Activated CD4-positive, alpha-beta memory T cell treated with anti-CD3 and anti-CD28 coated beads for 36 hours (primary cell): ENCODE data around the gene VIL1. TPM values are rescaled to one million over a fixed set of nuclear protein-coding genes. Genes with fewer than 3 reads are reported as not detected.
A peak's percentile ranks its signal among the peaks of the same experiment; 100 is the strongest.

Source experiments
- CTCF ChIA-PET: fragments of 350-600 bp; sonication (Branson Sonifier 250); formaldehyde crosslinking; loops from one replicate; lab custom pipeline; 2021; ENCODE audit warnings: antibody characterized with exemption, inconsistent platforms; lab: Charles Lee
- POLR2A ChIA-PET: fragments of 350-600 bp; sonication (Branson Sonifier 250); formaldehyde crosslinking; loops from one replicate; lab custom pipeline; 2021; ENCODE audit warnings: antibody characterized with exemption; lab: Charles Lee
- DNase-seq: peaks from one replicate; pipeline ENCODE4 v3.0.0-alpha.2; 2020
- H3K27ac Mint-ChIP-seq: one replicate; pipeline ENCODE4 v1.8.0; 2021; ENCODE audit warnings: mixed read lengths
- H3K27me3 Mint-ChIP-seq: one replicate; pipeline ENCODE4 v1.8.0; 2021; ENCODE audit warnings: mixed read lengths
- H3K36me3 Mint-ChIP-seq: one replicate; pipeline ENCODE4 v1.8.0; 2021; ENCODE audit warnings: mixed read lengths
- H3K4me1 Mint-ChIP-seq: one replicate; pipeline ENCODE4 v1.8.0; 2021; ENCODE audit warnings: low read depth, mixed read lengths
- H3K4me3 Mint-ChIP-seq: one replicate; pipeline ENCODE4 v1.8.0; 2021; ENCODE audit warnings: mild to moderate bottlenecking, mixed read lengths
- H3K9me3 Mint-ChIP-seq: one replicate; pipeline ENCODE4 v1.8.0; 2021; ENCODE audit warnings: mixed read lengths
- intact Hi-C: fragments of 100-400 bp; cut with micrococcal nuclease; formaldehyde crosslinking; loops from one replicate; pipeline ENCODE4 v1.15.1; 2023
- total RNA-seq, 2 experiments: library from RNA; stranded (reverse); gene quantifications; one replicate each; pipeline ENCODE4 v1.2.3, GENCODE V29; 2021

The VIL1 gene
- total RNA-seq, 2 experiments from 2014 or later, result not detected

DNA sequence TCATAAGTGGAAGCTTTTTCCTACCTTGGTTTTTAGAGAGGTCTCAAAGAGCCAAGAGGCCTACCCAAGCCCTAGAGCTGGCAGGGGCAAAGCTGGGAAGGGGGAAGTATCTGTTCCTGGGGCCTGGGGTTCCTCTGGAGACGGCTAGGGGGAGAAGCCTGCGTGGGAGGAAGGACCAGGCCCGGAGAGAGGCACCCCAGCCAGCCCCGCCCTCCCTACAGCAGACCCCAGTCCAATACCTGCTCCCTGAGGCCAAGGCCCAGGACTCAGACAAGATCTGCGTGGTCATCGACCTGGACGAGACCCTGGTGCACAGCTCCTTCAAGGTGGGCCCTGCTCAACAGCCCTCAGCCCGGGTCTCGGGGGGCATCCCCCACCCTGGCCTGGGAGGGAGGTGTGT is 17.0 kb upstream of the VIL1 start:
- Mint-ChIP-seq H3K27ac (peak overlapping the region; percentile 24), H3K4me1 (peaks cover 46% of the 10 kb centered on the region)
- CTCF ChIA-PET, result interaction anchor here (1.2 to 1.4 kb wide), 2 partner anchors 64 to 110 kb away, joined by 5 read pairs; partner anchors contain the start of gene TMBIM1

DNA sequence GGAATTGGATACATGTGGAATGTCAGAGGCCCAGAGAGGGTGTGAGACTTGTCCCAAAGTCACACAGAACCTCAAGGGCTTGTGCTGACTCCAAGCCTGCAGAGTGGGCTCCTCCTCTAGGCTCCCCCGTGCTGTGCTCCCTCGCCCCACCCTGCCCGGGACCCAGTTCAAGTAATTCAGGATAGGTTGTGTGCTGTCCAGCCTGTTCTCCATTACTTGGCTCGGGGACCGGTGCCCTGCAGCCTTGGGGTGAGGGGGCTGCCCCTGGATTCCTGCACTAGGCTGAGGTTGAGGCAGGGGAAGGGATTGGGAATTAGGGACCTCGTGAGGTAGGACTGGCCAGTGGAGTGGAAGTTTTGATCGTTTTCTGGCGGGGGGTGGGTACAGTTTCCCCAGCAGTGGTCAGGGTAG is 16.4 kb upstream of the VIL1 start:
- intact Hi-C loops, result no loop called here
- Mint-ChIP-seq H3K27ac (no peak overlapping the region), H3K4me3 (no peak overlapping the region), H3K9me3 (no peaks in the 10 kb centered on the region), H3K27me3 (peaks cover 4% of the 10 kb centered on the region), H3K36me3 (peaks cover 18% of the 10 kb centered on the region), H3K4me1 (peaks cover 45% of the 10 kb centered on the region)
- DNase-seq, result no peak
- ChIA-PET CTCF (interaction anchor here (1.2 to 1.4 kb wide), 2 partner anchors 64 to 110 kb away, joined by 5 read pairs; partner anchors contain the start of gene TMBIM1), POLR2A (interaction anchor here (1.4 kb wide), 1 partner anchor 111 kb away, joined by 3 read pairs; no protein-coding TSS in a partner anchor)

More for the DNA sequence above, 17.0 kb upstream of the VIL1 start:
- POLR2A ChIA-PET, result interaction anchor here (1.4 kb wide), 1 partner anchor 111 kb away, joined by 3 read pairs; no protein-coding TSS in a partner anchor
- Mint-ChIP-seq H3K27me3 (no peaks in the 10 kb centered on the region), H3K9me3 (no peaks in the 10 kb centered on the region), H3K4me3 (peak overlapping the region; percentile 91), H3K36me3 (peaks cover 14% of the 10 kb centered on the region)
- no peak for DNase-seq
- intact Hi-C loops, result no loop called here

DNA sequence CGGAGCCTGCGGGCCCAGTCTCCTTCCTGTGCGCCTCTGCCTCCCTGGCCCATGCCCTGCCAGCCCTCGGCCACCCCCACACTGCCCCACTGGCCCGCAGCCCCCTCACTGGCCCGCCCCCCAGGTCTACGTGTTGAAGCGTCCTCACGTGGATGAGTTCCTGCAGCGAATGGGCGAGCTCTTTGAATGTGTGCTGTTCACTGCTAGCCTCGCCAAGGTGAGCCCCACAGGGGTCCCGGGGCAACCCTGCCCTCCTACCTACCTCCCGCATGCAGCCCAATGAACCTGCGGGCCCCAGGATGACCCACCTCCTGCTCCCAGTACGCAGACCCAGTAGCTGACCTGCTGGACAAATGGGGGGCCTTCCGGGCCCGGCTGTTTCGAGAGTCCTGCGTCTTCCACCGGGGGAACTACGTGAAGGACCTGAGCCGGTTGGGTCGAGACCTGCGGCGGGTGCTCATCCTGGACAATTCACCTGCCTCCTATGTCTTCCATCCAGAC is 16.0 kb upstream of the VIL1 start:
- H3K4me3 Mint-ChIP-seq, result no peak overlapping the region
- intact Hi-C loops, result no loop called here
- no peak overlapping the region for H3K27ac Mint-ChIP-seq
- DNase-seq, result no peak
- H3K9me3 Mint-ChIP-seq, result no peaks in the 10 kb centered on the region
- ChIA-PET POLR2A (no interaction called here), CTCF (no interaction called here)
- H3K36me3 Mint-ChIP-seq, result peaks cover 18% of the 10 kb centered on the region
- peaks cover 45% of the 10 kb centered on the region for H3K4me1 Mint-ChIP-seq
- H3K27me3 Mint-ChIP-seq, result peaks cover 5% of the 10 kb centered on the region

DNA sequence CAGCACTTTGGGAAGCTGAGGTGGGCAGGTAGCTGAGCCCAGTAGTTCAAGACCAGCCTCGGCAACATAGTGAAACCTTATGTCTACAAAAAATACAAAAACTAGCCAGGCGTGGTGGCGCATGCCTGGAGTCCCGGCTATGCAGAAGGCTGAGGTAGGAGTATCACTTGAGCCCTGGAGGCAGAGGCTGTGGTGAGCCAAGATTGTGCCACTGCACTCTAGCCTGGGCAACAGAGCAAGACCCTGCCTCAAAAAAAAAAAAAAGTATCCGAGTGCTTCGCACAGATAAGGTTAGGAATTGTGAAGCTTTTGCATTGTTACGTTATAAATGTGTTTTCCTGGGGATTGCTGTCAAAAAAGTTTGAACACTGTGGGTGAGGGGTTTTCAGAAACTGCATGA is 15.1 kb upstream of the VIL1 start:
- peaks cover 47% of the 10 kb centered on the region for H3K4me1 Mint-ChIP-seq
- DNase-seq, result no peak
- intact Hi-C loops, result no loop called here
- peaks cover 5% of the 10 kb centered on the region for H3K27me3 Mint-ChIP-seq
- ChIA-PET POLR2A (interaction anchor here (1.9 kb wide), 1 partner anchor 117 kb away, joined by 5 read pairs; no protein-coding TSS in a partner anchor), CTCF (no interaction called here)
- peaks cover 18% of the 10 kb centered on the region for H3K36me3 Mint-ChIP-seq
- H3K4me3 Mint-ChIP-seq, result no peak overlapping the region
- H3K27ac Mint-ChIP-seq, result no peak overlapping the region
- H3K9me3 Mint-ChIP-seq, result no peaks in the 10 kb centered on the region

DNA sequence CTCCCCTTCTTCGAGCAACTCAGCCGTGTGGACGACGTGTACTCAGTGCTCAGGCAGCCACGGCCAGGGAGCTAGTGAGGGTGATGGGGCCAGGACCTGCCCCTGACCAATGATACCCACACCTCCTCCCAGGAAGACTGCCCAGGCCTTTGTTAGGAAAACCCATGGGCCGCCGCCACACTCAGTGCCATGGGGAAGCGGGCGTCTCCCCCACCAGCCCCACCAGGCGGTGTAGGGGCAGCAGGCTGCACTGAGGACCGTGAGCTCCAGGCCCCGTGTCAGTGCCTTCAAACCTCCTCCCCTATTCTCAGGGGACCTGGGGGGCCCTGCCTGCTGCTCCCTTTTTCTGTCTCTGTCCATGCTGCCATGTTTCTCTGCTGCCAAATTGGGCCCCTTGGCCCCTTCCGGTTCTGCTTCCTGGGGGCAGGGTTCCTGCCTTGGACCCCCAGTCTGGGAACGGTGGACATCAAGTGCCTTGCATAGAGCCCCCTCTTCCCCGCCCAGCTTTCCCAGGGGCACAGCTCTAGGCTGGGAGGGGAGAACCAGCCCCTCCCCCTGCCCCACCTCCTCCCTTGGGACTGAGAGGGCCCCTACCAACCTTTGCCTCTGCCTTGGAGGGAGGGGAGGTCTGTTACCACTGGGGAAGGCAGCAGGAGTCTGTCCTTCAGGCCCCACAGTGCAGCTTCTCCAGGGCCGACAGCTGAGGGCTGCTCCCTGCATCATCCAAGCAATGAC is 14.4 kb upstream of the VIL1 start:
- H3K4me1 Mint-ChIP-seq, result peaks cover 47% of the 10 kb centered on the region
- H3K27me3 Mint-ChIP-seq, result peaks cover 5% of the 10 kb centered on the region
- H3K27ac Mint-ChIP-seq, result no peak overlapping the region
- no peak for DNase-seq
- POLR2A ChIA-PET, result interaction anchor here (0.6 to 1.9 kb wide), 2 partner anchors 118 to 848 kb away, joined by 5 to 6 read pairs; partner anchors contain the start of gene TUBA4B
- H3K4me3 Mint-ChIP-seq, result no peak overlapping the region
- CTCF ChIA-PET, result interaction anchor here (0.5 to 1.5 kb wide), 4 partner anchors 8 to 244 kb away, joined by 3 to 4 read pairs (median 4); no protein-coding TSS in a partner anchor
- H3K9me3 Mint-ChIP-seq, result no peaks in the 10 kb centered on the region
- H3K36me3 Mint-ChIP-seq, result peaks cover 18% of the 10 kb centered on the region
- intact Hi-C loops, result loop anchor here (5.0 kb wide), 3 partner anchors 113 to 983 kb away; partner anchors contain the start of gene DNPEP

DNA sequence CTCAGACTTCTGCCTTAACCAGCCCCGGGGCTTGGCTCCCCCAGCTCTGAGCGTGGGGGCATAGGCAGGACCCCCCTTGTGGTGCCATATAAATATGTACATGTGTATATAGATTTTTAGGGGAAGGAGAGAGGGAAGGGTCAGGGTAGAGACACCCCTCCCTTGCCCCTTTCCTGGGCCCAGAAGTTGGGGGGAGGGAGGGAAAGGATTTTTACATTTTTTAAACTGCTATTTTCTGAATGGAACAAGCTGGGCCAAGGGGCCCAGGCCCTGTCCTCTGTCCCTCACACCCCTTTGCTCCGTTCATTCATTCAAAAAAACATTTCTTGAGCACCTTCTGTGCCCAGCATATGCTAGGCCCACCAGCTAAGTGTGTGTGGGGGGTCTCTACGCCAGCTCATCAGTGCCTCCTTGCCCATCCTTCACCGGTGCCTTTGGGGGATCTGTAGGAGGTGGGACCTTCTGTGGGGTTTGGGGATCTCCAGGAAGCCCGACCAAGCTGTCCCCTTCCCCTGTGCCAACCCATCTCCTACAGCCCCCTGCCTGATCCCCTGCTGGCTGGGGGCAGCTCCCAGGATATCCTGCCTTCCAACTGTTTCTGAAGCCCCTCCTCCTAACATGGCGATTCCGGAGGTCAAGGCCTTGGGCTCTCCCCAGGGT is 13.7 kb upstream of the VIL1 start:
- Mint-ChIP-seq H3K4me1 (peaks cover 47% of the 10 kb centered on the region), H3K9me3 (no peaks in the 10 kb centered on the region), H3K27ac (peak overlapping the region; percentile 81), H3K4me3 (peak overlapping the region; percentile 71), H3K27me3 (peaks cover 5% of the 10 kb centered on the region), H3K36me3 (peaks cover 17% of the 10 kb centered on the region)
- intact Hi-C loops, result loop anchor here (5.0 kb wide), 3 partner anchors 112 to 982 kb away; partner anchors contain the start of gene DNPEP
- DNase-seq, result no peak
- CTCF ChIA-PET, result interaction anchor here (0.9 to 1.5 kb wide), 3 partner anchors 9 to 243 kb away, joined by 3 to 4 read pairs (median 4); no protein-coding TSS in a partner anchor
- POLR2A ChIA-PET, result interaction anchor here (0.6 to 1.9 kb wide), 3 partner anchors 9 to 848 kb away, joined by 5 to 6 read pairs (median 5); partner anchors contain the start of gene TUBA4B

DNA sequence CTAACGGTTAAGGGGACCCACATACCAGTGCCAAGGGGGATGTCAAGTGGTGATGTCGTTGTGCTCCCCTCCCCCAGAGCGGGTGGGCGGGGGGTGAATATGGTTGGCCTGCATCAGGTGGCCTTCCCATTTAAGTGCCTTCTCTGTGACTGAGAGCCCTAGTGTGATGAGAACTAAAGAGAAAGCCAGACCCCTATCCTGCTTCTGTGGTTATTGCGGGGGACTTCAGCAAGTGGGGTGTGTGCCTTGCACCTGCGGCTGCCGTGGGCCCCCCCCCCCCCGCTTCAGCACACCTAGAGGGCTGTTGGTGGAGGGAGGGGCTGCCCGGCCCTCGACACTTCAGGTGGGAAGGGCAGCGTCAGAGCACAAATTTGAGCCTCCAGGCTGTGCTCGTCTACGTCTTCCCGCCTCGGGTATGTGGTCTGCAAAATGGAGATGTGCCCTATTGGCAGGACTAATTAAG is 13.1 kb upstream of the VIL1 start:
- H3K36me3 Mint-ChIP-seq, result peaks cover 17% of the 10 kb centered on the region
- intact Hi-C loops, result loop anchor here (1.0 to 5.0 kb wide), 7 partner anchors 9 to 982 kb away; partner anchors contain the start of genes CNOT9, DNPEP and USP37
- peak; percentile 40 for DNase-seq
- peaks cover 47% of the 10 kb centered on the region for H3K4me1 Mint-ChIP-seq
- H3K9me3 Mint-ChIP-seq, result no peaks in the 10 kb centered on the region
- peaks cover 5% of the 10 kb centered on the region for H3K27me3 Mint-ChIP-seq
- CTCF ChIA-PET, result interaction anchor here (1.2 to 1.5 kb wide), 2 partner anchors 9 to 242 kb away, joined by 4 read pairs; no protein-coding TSS in a partner anchor
- peak overlapping the region; percentile 81 for H3K27ac Mint-ChIP-seq
- H3K4me3 Mint-ChIP-seq, result peak overlapping the region; percentile 71
- POLR2A ChIA-PET, result interaction anchor here (1.8 kb wide), 1 partner anchor 9 kb away, joined by 5 read pairs; no protein-coding TSS in a partner anchor

DNA sequence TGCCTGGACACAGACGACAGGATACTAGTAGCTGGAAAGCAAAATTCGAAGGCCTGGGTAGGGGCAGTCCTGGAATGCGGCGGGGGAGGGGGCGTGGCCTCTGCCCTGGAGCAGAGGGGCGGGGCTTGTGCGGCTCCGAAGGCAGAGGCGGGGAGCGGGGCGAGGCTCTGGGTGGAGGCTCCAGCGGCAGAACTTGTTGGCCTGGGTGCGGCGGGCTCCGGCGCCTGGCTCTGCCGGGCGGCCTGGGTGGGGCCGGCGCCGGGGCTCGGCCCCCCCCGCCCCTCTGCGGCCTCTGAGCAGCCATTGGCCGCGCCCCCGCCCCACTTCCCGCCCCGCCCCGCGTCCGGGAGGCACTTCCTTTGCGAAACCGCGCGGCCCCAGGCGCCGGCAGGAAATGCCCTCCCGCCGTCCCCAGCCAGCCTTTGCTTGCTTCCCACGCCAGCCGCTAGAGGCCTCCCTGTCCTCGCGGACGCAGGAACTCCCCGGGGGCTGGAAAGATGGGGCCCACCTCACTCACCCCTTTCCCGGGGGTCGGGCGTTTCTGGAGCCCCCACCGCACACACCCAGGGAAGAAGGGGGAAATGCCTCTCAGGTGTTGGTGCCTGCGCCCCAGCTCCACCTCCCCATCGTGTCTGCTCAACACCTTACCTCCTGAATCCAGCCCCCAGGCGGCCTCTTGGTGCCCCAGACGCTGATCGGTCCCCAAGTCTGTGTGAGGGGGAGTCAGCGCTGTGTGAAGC is 12.5 kb upstream of the VIL1 start:
- POLR2A ChIA-PET, result interaction anchor here (1.0 to 1.8 kb wide), 2 partner anchors 10 to 45 kb away, joined by 3 to 5 read pairs; no protein-coding TSS in a partner anchor
- CTCF ChIA-PET, result interaction anchor here (0.6 to 1.0 kb wide), 4 partner anchors 40 to 1183 kb away, joined by 3 to 6 read pairs (median 3); no protein-coding TSS in a partner anchor
- peak; percentile 97 for DNase-seq
- H3K27ac Mint-ChIP-seq, result peak overlapping the region; percentile 81
- intact Hi-C loops, result loop anchor here (1.0 to 5.0 kb wide), 7 partner anchors 10 to 981 kb away; partner anchors contain the start of genes CNOT9, DNPEP and USP37
- peak overlapping the region; percentile 71 for H3K4me3 Mint-ChIP-seq
- H3K4me1 Mint-ChIP-seq, result peaks cover 42% of the 10 kb centered on the region
- H3K36me3 Mint-ChIP-seq, result peaks cover 17% of the 10 kb centered on the region
- no peaks in the 10 kb centered on the region for H3K9me3 Mint-ChIP-seq
- peaks cover 5% of the 10 kb centered on the region for H3K27me3 Mint-ChIP-seq

DNA sequence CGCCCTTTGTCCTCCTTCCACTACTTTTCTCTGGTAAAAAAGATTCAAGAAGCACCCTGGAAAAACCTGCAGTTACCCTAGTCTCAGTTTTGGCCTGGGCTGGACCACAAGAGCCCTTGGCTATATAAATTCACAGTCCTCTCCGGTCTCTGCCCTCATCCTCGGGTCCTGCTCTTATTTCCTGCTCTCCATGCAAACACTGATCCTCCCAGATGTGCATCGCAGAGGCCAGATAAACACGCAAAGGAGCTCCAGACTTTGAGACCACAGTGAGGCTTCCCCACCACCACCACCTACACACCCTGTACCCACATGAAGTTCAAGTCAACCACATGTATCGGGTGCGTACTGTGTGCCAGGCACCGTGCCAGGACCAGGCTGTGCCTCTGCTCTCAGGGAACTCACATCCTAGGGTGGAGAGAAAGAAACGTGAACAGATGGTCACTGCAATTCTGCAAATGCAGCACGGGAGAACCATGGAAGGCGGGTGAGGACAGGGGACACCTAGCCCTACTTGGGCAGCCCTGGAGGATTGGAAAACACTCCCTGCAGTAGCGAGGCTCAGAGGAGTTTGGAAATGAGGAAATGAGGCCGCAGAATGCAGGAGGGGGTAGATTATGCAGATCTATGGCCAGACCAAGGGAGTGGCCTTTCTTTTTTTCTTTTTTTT is 11.8 kb upstream of the VIL1 start:
- Mint-ChIP-seq H3K4me1 (peaks cover 36% of the 10 kb centered on the region), H3K27me3 (peaks cover 5% of the 10 kb centered on the region), H3K9me3 (no peaks in the 10 kb centered on the region), H3K4me3 (peak overlapping the region; percentile 63), H3K27ac (peak overlapping the region; percentile 74), H3K36me3 (peaks cover 17% of the 10 kb centered on the region)
- peak; percentile 74 for DNase-seq
- CTCF ChIA-PET, result interaction anchor here (0.6 to 1.0 kb wide), 3 partner anchors 41 to 120 kb away, joined by 3 to 6 read pairs (median 3); no protein-coding TSS in a partner anchor
- intact Hi-C loops, result loop anchor here (1.0 to 5.0 kb wide), 7 partner anchors 11 to 980 kb away; partner anchors contain the start of genes CNOT9, DNPEP and USP37
- POLR2A ChIA-PET, result interaction anchor here (1.0 to 1.2 kb wide), 2 partner anchors 46 to 241 kb away, joined by 3 read pairs; no protein-coding TSS in a partner anchor

DNA sequence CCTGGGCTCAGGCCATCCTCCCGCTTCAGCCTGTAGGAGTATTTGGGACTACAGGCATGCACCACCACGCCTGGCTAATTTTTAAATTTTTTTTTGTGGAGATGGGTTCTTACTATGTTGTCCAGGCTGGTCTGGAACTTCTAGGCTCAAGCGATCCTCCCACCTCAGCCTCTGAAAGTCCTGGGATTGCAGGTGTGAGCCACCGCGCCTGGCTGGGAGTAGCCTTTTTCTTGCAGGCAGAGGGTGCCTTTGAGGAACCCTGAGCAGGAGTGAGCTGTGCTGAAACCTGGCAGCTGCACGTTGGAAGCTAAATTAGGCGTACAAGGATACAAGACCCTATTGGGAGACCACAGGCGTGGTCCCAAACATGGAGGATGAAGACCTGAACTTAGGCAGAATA is 11.2 kb upstream of the VIL1 start:
- DNase-seq, result no peak
- intact Hi-C loops, result loop anchor here (2.0 to 5.0 kb wide), 4 partner anchors 59 to 980 kb away; partner anchors contain the start of gene DNPEP
- Mint-ChIP-seq H3K27me3 (peaks cover 5% of the 10 kb centered on the region), H3K4me1 (peaks cover 36% of the 10 kb centered on the region), H3K4me3 (no peak overlapping the region), H3K9me3 (no peaks in the 10 kb centered on the region), H3K36me3 (peaks cover 17% of the 10 kb centered on the region), H3K27ac (peak overlapping the region; percentile 58)
- ChIA-PET CTCF (no interaction called here), POLR2A (interaction anchor here (1.2 to 1.4 kb wide), 2 partner anchors 157 to 241 kb away, joined by 3 to 5 read pairs; no protein-coding TSS in a partner anchor)
